Smooth muscle cell (in vitro differentiated cells): Measurements from ENCODE around the gene KRT73. TPM values are rescaled to one million over a fixed set of nuclear protein-coding genes. Genes with fewer than 3 reads are reported as not detected.

Experiments used
- DNase-seq: peaks from one replicate; lab custom pipeline; 2025; ENCODE audit not compliant: unreplicated experiment; lab: John Stamatoyannopoulos, UW
- H2AFZ ChIP-seq: fragments of 200-600 bp; sonication (generic); 2 replicates; pipeline ENCODE4 v1.6.0; 2016; ENCODE audit warnings: antibody characterized with exemption, low read depth, mild to moderate bottlenecking
- H3F3A ChIP-seq: fragments of 200-600 bp; sonication (generic); 2 replicates; pipeline ENCODE4 v1.6.0; 2017; ENCODE audit warnings: antibody characterized with exemption, low read depth
- H3K27ac ChIP-seq: fragments of 200-600 bp; sonication (generic); 2 replicates; pipeline ENCODE4 v1.5.1; 2016; ENCODE audit warnings: low read depth, mild to moderate bottlenecking
- H3K27me3 ChIP-seq: fragments of 200-600 bp; sonication (generic); 2 replicates; pipeline ENCODE4 v1.6.1; 2016; ENCODE audit warnings: low read depth, mild to moderate bottlenecking
- H3K36me3 ChIP-seq: fragments of 200-600 bp; sonication (generic); 2 replicates; pipeline ENCODE4 v1.5.1; 2016; ENCODE audit warnings: low read depth
- H3K4me1 ChIP-seq: fragments of 200-600 bp; sonication (generic); 2 replicates; pipeline ENCODE4 v1.5.1; 2016; ENCODE audit warnings: low read depth
- H3K4me2 ChIP-seq: fragments of 200-600 bp; sonication (generic); 2 replicates; pipeline ENCODE4 v1.6.0; 2016; ENCODE audit warnings: mild to moderate bottlenecking
- H3K4me3 ChIP-seq: fragments of 200-600 bp; sonication (generic); 2 replicates; pipeline ENCODE4 v1.5.1; 2016; ENCODE audit warnings: mild to moderate bottlenecking
- H3K79me2 ChIP-seq: fragments of 200-600 bp; sonication (generic); 2 replicates; pipeline ENCODE4 v1.6.0; 2016; ENCODE audit warnings: low read depth, mild to moderate bottlenecking
- H3K9ac ChIP-seq: fragments of 200-600 bp; sonication (generic); 2 replicates; pipeline ENCODE4 v1.6.0; 2016; ENCODE audit warnings: low read depth
- H3K9me3 ChIP-seq: fragments of 200-600 bp; sonication (generic); replicated peaks from 2 replicates; pipeline ENCODE4 v1.5.1; 2016; ENCODE audit warnings: low read depth
- H4K20me1 ChIP-seq: fragments of 200-600 bp; sonication (generic); 2 replicates; pipeline ENCODE4 v1.6.0; 2016; ENCODE audit warnings: low read depth
- CTCF ChIP-seq: fragments of 200-600 bp; sonication (generic); IDR thresholded peaks from 2 replicates; pipeline ENCODE4 v1.5.1; 2017; ENCODE audit warnings: borderline replicate concordance, mild to moderate bottlenecking, antibody characterized with exemption; ENCODE audit not compliant: insufficient read depth, poor library complexity, severe bottlenecking
- WGBS: methylation state at CpG from one replicate; pipeline ENCODE4 v1.1.7; 2016; ENCODE audit warnings: low lambda C conversion rate; 5-methylcytosine and 5-hydroxymethylcytosine counted together
- polyA plus RNA-seq: library from polyadenylated mRNA; unstranded; fragments of >200 nt; fragmentation: Nextera tagmentation; extraction: Ambion mirVana; gene quantifications from 2 replicates; pipeline ENCODE4 v1.2.1, GENCODE V29; 2016
- total RNA-seq: library from RNA; depleted of rRNA; stranded (reverse); fragments of >200 nt; gene quantifications from 2 replicates; pipeline ENCODE4 v1.2.3, GENCODE V29; 2014

Gene KRT73
- total and polyA plus RNA-seq, 2 experiments from 2014 or later, result not detected

- Histone ChIP-seq H2AFZ (no peak overlapping the region), H4K20me1 (no peaks in the 10 kb centered on the region), H3K9ac (no peak overlapping the region), H3K4me2 (no peak overlapping the region), H3K4me1 (peaks cover 3% of the 10 kb centered on the region), H3K79me2 (no peaks in the 10 kb centered on the region), H3K36me3 (no peaks in the 10 kb centered on the region), H3F3A (no peaks in the 10 kb centered on the region), H3K27me3 (peaks cover 50% of the 10 kb centered on the region), H3K9me3 (no peaks in the 10 kb centered on the region), H3K4me3 (no peak overlapping the region), H3K27ac (no peak overlapping the region)
- no peak for DNase-seq
- TF ChIP-seq CTCF, result no peak
- WGBS, result 87% methylated on average over 7 of the region's 7 CpGs
Observed at GRCh38 chr12:52645120-52645761, 26.9 kb upstream of the KRT73 start.

- no peaks in the 10 kb centered on the region for H3K79me2 ChIP-seq
- no peak overlapping the region for H3K9ac ChIP-seq
- no peaks in the 10 kb centered on the region for H3K4me1 ChIP-seq
- no peak for TF ChIP-seq CTCF
- no peaks in the 10 kb centered on the region for H3K36me3 ChIP-seq
- no peaks in the 10 kb centered on the region for H3F3A ChIP-seq
- no peaks in the 10 kb centered on the region for H4K20me1 ChIP-seq
- no peak overlapping the region for H3K4me2 ChIP-seq
- H3K4me3 ChIP-seq, result no peak overlapping the region
- no peak for DNase-seq
- H3K27me3 ChIP-seq, result peaks cover 53% of the 10 kb centered on the region
- whole genome bisulfite sequencing, result 91% methylated on average over 6 of the region's 6 CpGs
- H3K27ac ChIP-seq, result no peak overlapping the region
- no peaks in the 10 kb centered on the region for H3K9me3 ChIP-seq
- no peak overlapping the region for H2AFZ ChIP-seq
Observed at GRCh38 chr12:52644078-52644415, 25.7 kb upstream of the KRT73 start.

- no peak for TF ChIP-seq CTCF
- Histone ChIP-seq H3K27ac (no peak overlapping the region), H3K4me1 (no peaks in the 10 kb centered on the region), H3K9ac (no peak overlapping the region), H3K36me3 (no peaks in the 10 kb centered on the region), H3K79me2 (no peaks in the 10 kb centered on the region), H3K4me2 (no peak overlapping the region), H3F3A (no peaks in the 10 kb centered on the region), H4K20me1 (no peaks in the 10 kb centered on the region), H3K9me3 (no peaks in the 10 kb centered on the region), H3K4me3 (no peak overlapping the region), H2AFZ (no peak overlapping the region), H3K27me3 (peaks cover 59% of the 10 kb centered on the region)
- no peak for DNase-seq
- 83% methylated on average over 10 of the region's 10 CpGs for WGBS
Observed at GRCh38 chr12:52643233-52644077, 25.1 kb upstream of the KRT73 start.
